ENCODE results near the gene FN1.

Gene FN1

GRCh38 chr2:215419769-215420470, 15.9 kb downstream of the FN1 start:
- TF ChIP-seq EZH2 (IDR thresholded peaks at IDR 0.05; ENCODE audit: borderline replicate concordance, low read depth, low read length, severe bottlenecking) = no peak
- no peak for TF ChIP-seq CTCF (IDR thresholded peaks at IDR 0.05; ENCODE audit: borderline replicate concordance, extremely low read depth, low read length, poor library complexity, severe bottlenecking)
- H3K27ac ChIP-seq (ENCODE audit: low read length) = no peak overlapping the region
- H3K9me3 ChIP-seq (ENCODE audit: insufficient read depth, low read length, severe bottlenecking) = no peaks in the 10 kb centered on the region
- no peaks in the 10 kb centered on the region for H3K4me1 ChIP-seq (ENCODE audit: insufficient read depth, low read length)
- H3K79me2 ChIP-seq (ENCODE audit: insufficient read depth, low read length) = no peaks in the 10 kb centered on the region
- no peaks in the 10 kb centered on the region for H3K27me3 ChIP-seq (ENCODE audit: insufficient read depth, low read length, poor library complexity)
- no peak overlapping the region for H3K9ac ChIP-seq (ENCODE audit: low read depth, low read length)
- no peaks in the 10 kb centered on the region for H3K36me3 ChIP-seq (ENCODE audit: insufficient read depth, low read length)
- DNase-seq = no peak
- no peak overlapping the region for H3K4me3 ChIP-seq (ENCODE audit: low read depth in 1 of 2, low read length in 2 of 2)
- H3K4me2 ChIP-seq (ENCODE audit: insufficient read depth, low read length) = no peak overlapping the region
- H4K20me1 ChIP-seq (ENCODE audit: insufficient read depth, low read length) = no peaks in the 10 kb centered on the region
- no peak for ATAC-seq (ENCODE audit: insufficient read depth, low read depth)
- H2AFZ ChIP-seq (ENCODE audit: low read depth, low read length) = no peak overlapping the region

- Histone ChIP-seq H3K36me3 (ENCODE audit: insufficient read depth, low read length) (no peaks in the 10 kb centered on the region), H3K79me2 (ENCODE audit: insufficient read depth, low read length) (no peaks in the 10 kb centered on the region), H3K27me3 (ENCODE audit: insufficient read depth, low read length, poor library complexity) (no peaks in the 10 kb centered on the region), H3K4me1 (ENCODE audit: insufficient read depth, low read length) (no peaks in the 10 kb centered on the region), H3K4me3 (ENCODE audit: low read depth in 1 of 2, low read length in 2 of 2) (no peak overlapping the region), H4K20me1 (ENCODE audit: insufficient read depth, low read length) (no peaks in the 10 kb centered on the region), H2AFZ (ENCODE audit: low read depth, low read length) (no peak overlapping the region), H3K9ac (ENCODE audit: low read depth, low read length) (no peak overlapping the region), H3K4me2 (ENCODE audit: insufficient read depth, low read length) (no peak overlapping the region), H3K27ac (ENCODE audit: low read length) (no peak overlapping the region), H3K9me3 (ENCODE audit: insufficient read depth, low read length, severe bottlenecking) (no peaks in the 10 kb centered on the region)
- TF ChIP-seq CTCF (IDR thresholded peaks at IDR 0.05; ENCODE audit: borderline replicate concordance, extremely low read depth, low read length, poor library complexity, severe bottlenecking) (no peak), EZH2 (IDR thresholded peaks at IDR 0.05; ENCODE audit: borderline replicate concordance, low read depth, low read length, severe bottlenecking) (no peak)
- DNase-seq = no peak
- ATAC-seq (ENCODE audit: insufficient read depth, low read depth) = no peak
Observed at GRCh38 chr2:215419113-215419512, 16.8 kb downstream of the FN1 start.

GRCh38 chr2:215418064-215418963, 17.6 kb downstream of the FN1 start:
- TF ChIP-seq EZH2 (IDR thresholded peaks at IDR 0.05; ENCODE audit: borderline replicate concordance, low read depth, low read length, severe bottlenecking) (no peak), CTCF (IDR thresholded peaks at IDR 0.05; ENCODE audit: borderline replicate concordance, extremely low read depth, low read length, poor library complexity, severe bottlenecking) (no peak)
- H3K4me1 ChIP-seq (ENCODE audit: insufficient read depth, low read length) = no peaks in the 10 kb centered on the region
- H3K79me2 ChIP-seq (ENCODE audit: insufficient read depth, low read length) = no peaks in the 10 kb centered on the region
- no peak overlapping the region for H3K4me2 ChIP-seq (ENCODE audit: insufficient read depth, low read length)
- no peaks in the 10 kb centered on the region for H4K20me1 ChIP-seq (ENCODE audit: insufficient read depth, low read length)
- ATAC-seq (ENCODE audit: insufficient read depth, low read depth) = no peak
- no peaks in the 10 kb centered on the region for H3K36me3 ChIP-seq (ENCODE audit: insufficient read depth, low read length)
- H3K9me3 ChIP-seq (ENCODE audit: insufficient read depth, low read length, severe bottlenecking) = no peaks in the 10 kb centered on the region
- no peak for DNase-seq
- no peaks in the 10 kb centered on the region for H3K27me3 ChIP-seq (ENCODE audit: insufficient read depth, low read length, poor library complexity)
- no peak overlapping the region for H3K4me3 ChIP-seq (ENCODE audit: low read depth in 1 of 2, low read length in 2 of 2)
- H3K27ac ChIP-seq (ENCODE audit: low read length) = no peak overlapping the region
- H3K9ac ChIP-seq (ENCODE audit: low read depth, low read length) = no peak overlapping the region
- H2AFZ ChIP-seq (ENCODE audit: low read depth, low read length) = no peak overlapping the region
